Keratinocyte (primary cell): Measurements from ENCODE around the gene SIX1. TPM values are rescaled to one million over a fixed set of nuclear protein-coding genes. Genes with fewer than 3 reads are reported as not detected.

Source experiments
- DNase-seq: peaks from one replicate; pipeline ENCODE4 v3.0.0-alpha.2; 2011; ENCODE audit warnings: low read depth, missing footprints, low spot score
- FAIRE-seq: peaks from 2 replicates; lab custom pipeline; 2011; peaks lifted over from hg19 to GRCh38; lab: Jason Lieb, UNC
- H2AFZ ChIP-seq: 2 replicates; pipeline ENCODE4 v1.6.0; 2012; ENCODE audit warnings: low read length, control low read depth, inconsistent platforms; ENCODE audit not compliant: control insufficient read depth
- H3K27ac ChIP-seq: 2 replicates; pipeline ENCODE4 v1.5.1; 2011; ENCODE audit warnings: low read length; ENCODE audit not compliant: control insufficient read depth, insufficient read depth
- H3K27me3 ChIP-seq: 3 replicates; pipeline ENCODE4 v1.6.0; 2011; ENCODE audit warnings: low read length; ENCODE audit not compliant: control insufficient read depth, insufficient read depth; ENCODE audit errors: extremely low read depth
- H3K36me3 ChIP-seq, 2 experiments: 2 replicates in 1 of 2; 3 replicates in 1 of 2; pipeline ENCODE4 v1.5.1; 2011; ENCODE audit warnings: low read length in 2 of 2, mild to moderate bottlenecking in 1 of 2; ENCODE audit not compliant: control insufficient read depth in 2 of 2, insufficient read depth in 2 of 2; ENCODE audit errors: extremely low read depth in 1 of 2
- H3K4me1 ChIP-seq: 3 replicates; pipeline ENCODE4 v1.5.1; 2011; ENCODE audit warnings: low read length; ENCODE audit not compliant: control insufficient read depth, insufficient read depth; ENCODE audit errors: extremely low read depth
- H3K4me2 ChIP-seq: 3 replicates; pipeline ENCODE4 v1.6.0; 2011; ENCODE audit warnings: low read depth, low read length; ENCODE audit not compliant: control insufficient read depth, insufficient read depth; ENCODE audit errors: extremely low read depth
- H3K4me3 ChIP-seq, 3 experiments: fragments of 200-600 bp in 1 of 3; sonication (generic) in 1 of 3; 2 replicates in 2 of 3; 3 replicates in 1 of 3; pipeline ENCODE4 v1.5.1; 2011 to 2016; ENCODE audit warnings: low read length in 3 of 3, mild to moderate bottlenecking in 3 of 3, control low read depth in 2 of 3, inconsistent platforms in 1 of 3, low read depth in 1 of 3, mixed read lengths in 1 of 3, mixed run types in 1 of 3, moderate library complexity in 1 of 3; ENCODE audit not compliant: control insufficient read depth in 2 of 3, insufficient read depth in 2 of 3; ENCODE audit errors: extremely low read depth in 1 of 3
- H3K79me2 ChIP-seq: 2 replicates; pipeline ENCODE4 v1.6.0; 2012; ENCODE audit warnings: low read length; ENCODE audit not compliant: control insufficient read depth, insufficient read depth
- H3K9ac ChIP-seq: 3 replicates; pipeline ENCODE4 v1.6.0; 2011; ENCODE audit warnings: low read length; ENCODE audit not compliant: control insufficient read depth, insufficient read depth; ENCODE audit errors: extremely low read depth
- H3K9me1 ChIP-seq: 3 replicates; pipeline ENCODE4 v1.6.0; 2011; ENCODE audit warnings: low read length; ENCODE audit not compliant: control insufficient read depth, insufficient read depth; ENCODE audit errors: extremely low read depth
- H3K9me3 ChIP-seq: 2 replicates; pipeline ENCODE4 v1.5.1; 2012; ENCODE audit warnings: low read depth, low read length; ENCODE audit not compliant: control insufficient read depth
- H4K20me1 ChIP-seq: 3 replicates; pipeline ENCODE4 v1.6.0; 2011; ENCODE audit warnings: low read length; ENCODE audit not compliant: control insufficient read depth, insufficient read depth; ENCODE audit errors: extremely low read depth
- CTCF ChIP-seq, 3 experiments: IDR thresholded peaks in 1 of 3; conservative IDR thresholded peaks in 1 of 3; optimal IDR thresholded peaks in 1 of 3; 2 replicates in 2 of 3; 3 replicates in 1 of 3; pipeline versions ENCODE3 to v1.5.1; 2011; ENCODE audit warnings: low read length in 3 of 3, mild to moderate bottlenecking in 3 of 3, moderate library complexity in 2 of 3, control low read depth in 1 of 3, inconsistent platforms in 1 of 3; ENCODE audit not compliant: insufficient read depth in 2 of 3; ENCODE audit errors: extremely low read depth in 1 of 3
- EZH2 ChIP-seq: IDR thresholded peaks from one replicate; pipeline ENCODE4 v1.6.1; 2012; ENCODE audit warnings: inconsistent platforms, mild to moderate bottlenecking, low read length, moderate library complexity
- dilution Hi-C: fragments of 300-500 bp; cut with MboI; formaldehyde crosslinking; loops from one replicate; pipeline ENCODE4 v1.7.0; 2020; ENCODE audit warnings: low sequenced_read_pairs; ENCODE audit not compliant: extremely low pct_ligation_motif_present
- polyA plus RNA-seq, 5 experiments: library from polyadenylated mRNA; depleted of rRNA in 3 of 5; stranded (reverse) in 3 of 5; stranded (forward) in 1 of 5; unstranded in 1 of 5; fragments of >200 nt; gene quantifications; 1 replicate in 1 of 5; 2 replicates in 3 of 5; 3 replicates in 1 of 5; pipeline versions ENCODE4 v1.2.1 to v1.2.3, GENCODE V29; 2011 to 2012; ENCODE audit warnings: missing spikeins in 2 of 5, low read depth in 1 of 5, low replicate concordance in 1 of 5

SIX1 gene
- polyA plus RNA-seq, 1 donor (not counting 4 experiments of a cell fraction or from before 2014, with no cell fraction given), result 0.04 TPM

DNA sequence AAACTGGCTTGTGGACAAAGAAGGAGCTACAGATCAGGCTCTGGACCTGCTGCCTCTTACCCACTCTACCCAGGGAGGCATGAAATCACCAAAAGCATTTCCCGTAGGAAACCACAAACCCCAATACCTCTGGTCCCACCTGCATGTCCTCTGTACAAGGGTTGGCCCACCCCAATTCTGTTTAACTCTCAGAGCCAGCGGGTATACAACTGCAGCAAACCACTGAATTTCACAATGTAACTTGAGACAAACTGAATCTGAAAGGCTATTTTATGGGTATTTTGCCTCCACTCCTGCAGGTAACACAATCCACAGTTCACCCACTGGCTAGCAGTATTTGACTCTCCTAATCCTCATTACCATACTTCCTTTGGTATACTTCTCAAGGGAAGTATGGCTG lies 16.5 kb downstream of the SIX1 start:
- H3K9ac ChIP-seq, result no peak overlapping the region
- no peak overlapping the region for H3K4me2 ChIP-seq
- peaks cover 14% of the 10 kb centered on the region for H3K27me3 ChIP-seq
- no peaks in the 10 kb centered on the region for H3K9me3 ChIP-seq
- H3K9me1 ChIP-seq, result no peaks in the 10 kb centered on the region
- no peaks in the 10 kb centered on the region for H3K4me1 ChIP-seq
- no peak overlapping the region for H3K4me3 ChIP-seq
- FAIRE-seq (no peak), DNase-seq (no peak)
- dilution Hi-C loops, result loop anchor here (25.0 kb wide), 1 partner anchor 580 kb away; no protein-coding TSS in a partner anchor
- no peak overlapping the region for H2AFZ ChIP-seq
- no peaks in the 10 kb centered on the region for H4K20me1 ChIP-seq
- TF ChIP-seq EZH2 (no peak), CTCF (optimal IDR thresholded peaks at IDR 0.05 in 1 of 3, IDR thresholded peaks at IDR 0.05 in 1 of 3, conservative IDR thresholded peaks at IDR 0.05 in 1 of 3; ENCODE audit: extremely low read depth in 1 of 3, insufficient read depth in 2 of 3, low read length in 3 of 3) (no peak)
- H3K36me3 ChIP-seq, result no peaks in the 10 kb centered on the region
- H3K27ac ChIP-seq, result no peak overlapping the region
- no peaks in the 10 kb centered on the region for H3K79me2 ChIP-seq

DNA sequence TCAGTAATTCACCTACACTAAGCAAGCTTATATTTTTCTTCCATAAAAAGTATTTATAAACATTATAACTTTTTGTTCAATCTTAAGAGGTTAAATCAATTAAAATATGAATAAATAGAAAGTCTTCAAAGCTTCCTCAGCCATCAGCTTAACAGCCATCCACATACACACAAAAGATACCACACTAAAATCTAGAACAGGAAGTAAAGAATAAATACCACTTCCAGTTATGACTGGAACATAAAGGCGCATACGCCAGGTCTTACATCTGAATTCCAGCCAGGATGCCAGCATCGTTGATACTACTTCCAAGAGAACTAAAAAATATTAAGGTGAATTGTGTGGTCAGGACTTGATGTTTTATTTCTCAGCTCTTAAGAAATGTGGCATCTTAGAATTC lies 17.0 kb downstream of the SIX1 start:
- FAIRE-seq (peak; percentile 9), DNase-seq (no peak)
- H2AFZ ChIP-seq, result no peak overlapping the region
- TF ChIP-seq EZH2 (no peak), CTCF (optimal IDR thresholded peaks at IDR 0.05 in 1 of 3, IDR thresholded peaks at IDR 0.05 in 1 of 3, conservative IDR thresholded peaks at IDR 0.05 in 1 of 3; ENCODE audit: extremely low read depth in 1 of 3, insufficient read depth in 2 of 3, low read length in 3 of 3) (no peak)
- H3K36me3 ChIP-seq, result no peaks in the 10 kb centered on the region
- H3K79me2 ChIP-seq, result no peaks in the 10 kb centered on the region
- H3K4me3 ChIP-seq, result no peak overlapping the region
- H3K27me3 ChIP-seq, result peaks cover 9% of the 10 kb centered on the region
- H3K9ac ChIP-seq, result no peak overlapping the region
- no peak overlapping the region for H3K4me2 ChIP-seq
- no peaks in the 10 kb centered on the region for H3K4me1 ChIP-seq
- no peaks in the 10 kb centered on the region for H3K9me3 ChIP-seq
- dilution Hi-C loops, result loop anchor here (25.0 kb wide), 1 partner anchor 580 kb away; no protein-coding TSS in a partner anchor
- no peaks in the 10 kb centered on the region for H3K9me1 ChIP-seq
- no peaks in the 10 kb centered on the region for H4K20me1 ChIP-seq
- H3K27ac ChIP-seq, result no peak overlapping the region
